ENCODE data around the gene TLCD5. TPM values are rescaled to one million over a fixed set of nuclear protein-coding genes. Genes with fewer than 3 reads are reported as not detected.

Gene TLCD5
- polyA plus RNA-seq, 1 donor (not counting 4 experiments of a cell fraction or from before 2014, with no cell fraction given) = 4.0 TPM

- no peak overlapping the region for H3K4me3 ChIP-seq (ENCODE audit: control insufficient read depth in 2 of 3, extremely low read depth in 1 of 3, insufficient read depth in 2 of 3, low read depth in 1 of 3, low read length in 3 of 3)
- H3K9me1 ChIP-seq (ENCODE audit: control insufficient read depth, extremely low read depth, insufficient read depth, low read length) = no peaks in the 10 kb centered on the region
- H3K27me3 ChIP-seq (ENCODE audit: control insufficient read depth, extremely low read depth, insufficient read depth, low read length) = no peaks in the 10 kb centered on the region
- no peak overlapping the region for H3K9ac ChIP-seq (ENCODE audit: control insufficient read depth, extremely low read depth, insufficient read depth, low read length)
- H3K36me3 ChIP-seq (ENCODE audit: control insufficient read depth in 2 of 2, extremely low read depth in 1 of 2, insufficient read depth in 2 of 2, low read length in 2 of 2) = no peaks in the 10 kb centered on the region
- TF ChIP-seq CTCF (optimal IDR thresholded peaks at IDR 0.05 in 1 of 3, IDR thresholded peaks at IDR 0.05 in 1 of 3, conservative IDR thresholded peaks at IDR 0.05 in 1 of 3; ENCODE audit: extremely low read depth in 1 of 3, insufficient read depth in 2 of 3, low read length in 3 of 3) (no peak), EZH2 (IDR thresholded peaks at IDR 0.05; ENCODE audit: low read length) (no peak)
- FAIRE-seq (no peak), DNase-seq (ENCODE audit: low read depth, low spot score) (no peak)
- H2AFZ ChIP-seq (ENCODE audit: control insufficient read depth, low read length) = no peak overlapping the region
- no peak overlapping the region for H3K4me2 ChIP-seq (ENCODE audit: control insufficient read depth, extremely low read depth, insufficient read depth, low read depth, low read length)
- no peaks in the 10 kb centered on the region for H3K79me2 ChIP-seq (ENCODE audit: control insufficient read depth, insufficient read depth, low read length)
- H3K27ac ChIP-seq (ENCODE audit: control insufficient read depth, insufficient read depth, low read length) = no peak overlapping the region
- H3K4me1 ChIP-seq (ENCODE audit: control insufficient read depth, extremely low read depth, insufficient read depth, low read length) = peaks cover 17% of the 10 kb centered on the region
- H4K20me1 ChIP-seq (ENCODE audit: control insufficient read depth, extremely low read depth, insufficient read depth, low read length) = no peaks in the 10 kb centered on the region
- H3K9me3 ChIP-seq (ENCODE audit: control insufficient read depth, low read depth, low read length) = no peaks in the 10 kb centered on the region
- dilution Hi-C loops (cut with MboI; ENCODE audit: extremely low pct_ligation_motif_present, low sequenced_read_pairs) = no loop called here
Measured at GRCh38 chr11:120318906-120319305, 6.2 kb upstream of the TLCD5 start.

GRCh38 chr11:120326228-120326627, 1.1 kb downstream of the TLCD5 start:
- Histone ChIP-seq H3K27ac (ENCODE audit: control insufficient read depth, insufficient read depth, low read length) (no peak overlapping the region), H3K9ac (ENCODE audit: control insufficient read depth, extremely low read depth, insufficient read depth, low read length) (peak overlapping the region; percentile 70), H3K4me3 (ENCODE audit: control insufficient read depth in 2 of 3, extremely low read depth in 1 of 3, insufficient read depth in 2 of 3, low read depth in 1 of 3, low read length in 3 of 3) (peak overlapping the region in 1 of 3 experiments; percentile 82), H3K4me2 (ENCODE audit: control insufficient read depth, extremely low read depth, insufficient read depth, low read depth, low read length) (peak overlapping the region; percentile 91), H4K20me1 (ENCODE audit: control insufficient read depth, extremely low read depth, insufficient read depth, low read length) (no peaks in the 10 kb centered on the region), H3K27me3 (ENCODE audit: control insufficient read depth, extremely low read depth, insufficient read depth, low read length) (no peaks in the 10 kb centered on the region), H3K9me1 (ENCODE audit: control insufficient read depth, extremely low read depth, insufficient read depth, low read length) (no peaks in the 10 kb centered on the region), H3K4me1 (ENCODE audit: control insufficient read depth, extremely low read depth, insufficient read depth, low read length) (peaks cover 19% of the 10 kb centered on the region), H3K36me3 (ENCODE audit: control insufficient read depth in 2 of 2, extremely low read depth in 1 of 2, insufficient read depth in 2 of 2, low read length in 2 of 2) (peaks cover 3 to 7% of the 10 kb centered on the region in 2 experiments), H3K79me2 (ENCODE audit: control insufficient read depth, insufficient read depth, low read length) (no peaks in the 10 kb centered on the region), H3K9me3 (ENCODE audit: control insufficient read depth, low read depth, low read length) (no peaks in the 10 kb centered on the region), H2AFZ (ENCODE audit: control insufficient read depth, low read length) (no peak overlapping the region)
- no peak for TF ChIP-seq CTCF (optimal IDR thresholded peaks at IDR 0.05 in 1 of 3, IDR thresholded peaks at IDR 0.05 in 1 of 3, conservative IDR thresholded peaks at IDR 0.05 in 1 of 3; ENCODE audit: extremely low read depth in 1 of 3, insufficient read depth in 2 of 3, low read length in 3 of 3)
- no peak for TF ChIP-seq EZH2 (IDR thresholded peaks at IDR 0.05; ENCODE audit: low read length)
- dilution Hi-C loops (cut with MboI; ENCODE audit: extremely low pct_ligation_motif_present, low sequenced_read_pairs) = no loop called here
- no peak for FAIRE-seq
- DNase-seq (ENCODE audit: low read depth, low spot score) = no peak
